Activated T-cell treated with anti-CD3 and anti-CD28 coated beads for 24 hours (primary cell): Measurements from ENCODE around the gene HENMT1.
"Not testable (repeated sequence)": the region's sequence is repeated elsewhere in the genome, so short reads cannot be mapped to it uniquely, and the experiment has no call there.

Source experiments
- DNase-seq: peaks from one replicate; pipeline ENCODE4 v3.0.0-alpha.2; 2020; ENCODE audit warnings: low read depth

Gene HENMT1

DNA sequence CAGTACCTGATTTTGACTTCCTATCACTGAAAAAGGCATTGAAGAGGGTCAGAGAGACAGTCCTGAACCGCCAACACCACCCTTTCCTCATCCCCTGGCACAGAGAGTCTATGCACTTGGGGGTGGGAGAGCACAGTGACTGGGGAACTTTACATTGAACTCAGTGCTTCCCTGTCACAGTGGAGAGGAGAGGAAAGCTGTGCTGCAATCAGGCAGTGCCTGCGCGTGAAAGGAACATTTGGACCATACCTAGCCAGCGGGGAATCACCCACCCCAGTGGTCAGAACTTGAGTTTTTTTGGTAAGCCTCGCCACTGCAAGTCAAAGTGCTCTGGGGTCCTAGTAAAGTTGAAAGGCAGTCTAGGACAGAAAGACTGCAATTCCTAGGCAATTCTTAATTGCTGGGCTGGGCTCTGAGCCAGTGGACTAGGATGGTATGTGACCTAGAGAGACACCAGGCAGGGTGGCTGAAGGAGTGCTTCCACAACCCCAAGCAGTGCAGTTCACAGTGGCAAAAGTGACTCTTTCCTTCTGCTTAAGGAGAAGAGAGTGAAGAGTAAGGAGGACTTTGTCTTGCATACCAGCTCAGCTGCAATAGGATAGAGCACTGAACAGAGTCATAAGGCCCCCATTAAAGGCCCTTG, 9.4 kb upstream of the HENMT1 start:
- no peak for DNase-seq

DNA sequence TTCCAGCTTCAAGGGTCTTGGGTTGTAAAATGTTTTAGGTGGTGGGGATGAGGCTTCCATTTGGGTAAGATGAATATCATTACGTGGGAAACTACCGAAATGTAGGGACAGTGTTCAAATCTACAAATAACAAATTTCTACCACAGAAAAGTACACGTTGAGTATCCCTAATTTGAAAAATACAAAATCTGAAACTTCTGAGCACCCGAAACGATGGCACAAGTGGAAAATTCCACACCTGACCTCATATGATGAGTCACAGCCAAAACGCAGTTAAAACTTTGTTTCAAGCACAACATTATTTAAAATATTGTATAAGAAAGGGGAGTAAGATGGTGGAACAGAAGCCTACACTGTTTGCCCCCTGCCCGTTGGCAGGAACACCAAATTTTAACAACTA, 8.8 kb upstream of the HENMT1 start:
- DNase-seq, result no peak

DNA sequence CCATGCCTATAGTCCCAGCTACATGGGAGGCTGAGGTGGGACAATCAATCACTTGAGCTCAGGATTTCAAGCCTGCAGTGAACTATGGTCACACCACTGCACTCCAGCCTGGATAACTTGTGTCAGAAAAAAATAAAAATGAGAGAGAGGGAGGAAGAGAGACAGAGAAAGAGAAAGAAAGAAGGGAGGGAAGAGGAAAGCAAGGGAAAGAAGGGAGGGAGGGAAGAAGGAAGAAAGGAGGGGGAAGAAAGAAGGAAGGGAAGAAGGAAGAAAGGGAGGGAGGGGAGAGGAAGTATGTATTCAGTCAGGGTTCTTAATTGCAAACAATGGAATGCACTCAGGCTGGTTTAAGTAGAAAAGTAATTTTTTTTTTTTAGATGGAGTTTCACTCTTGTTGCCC, 7.9 kb upstream of the HENMT1 start:
- DNase-seq, result no peak

DNA sequence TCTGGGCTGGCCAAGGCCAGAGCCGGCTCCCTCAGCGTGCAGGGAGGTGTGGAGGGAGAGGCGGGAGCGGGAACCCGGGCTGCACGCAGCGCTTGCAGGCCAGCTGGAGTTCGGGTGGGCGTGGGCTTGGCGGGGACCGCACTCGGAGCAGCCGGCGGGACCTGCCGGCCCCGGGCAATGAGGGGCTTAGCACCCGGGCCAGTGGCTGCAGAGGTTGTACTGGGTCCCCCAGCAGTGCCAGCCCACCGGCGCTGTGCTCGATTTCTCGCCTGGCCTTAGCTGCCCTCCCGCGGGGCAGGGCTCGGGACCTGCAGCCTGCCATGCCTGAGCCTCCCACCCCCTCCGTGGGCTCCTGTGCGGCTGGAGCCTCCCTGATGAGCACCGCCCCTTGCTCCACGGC, 6.5 kb upstream of the HENMT1 start:
- not testable (repeated sequence) for DNase-seq

DNA sequence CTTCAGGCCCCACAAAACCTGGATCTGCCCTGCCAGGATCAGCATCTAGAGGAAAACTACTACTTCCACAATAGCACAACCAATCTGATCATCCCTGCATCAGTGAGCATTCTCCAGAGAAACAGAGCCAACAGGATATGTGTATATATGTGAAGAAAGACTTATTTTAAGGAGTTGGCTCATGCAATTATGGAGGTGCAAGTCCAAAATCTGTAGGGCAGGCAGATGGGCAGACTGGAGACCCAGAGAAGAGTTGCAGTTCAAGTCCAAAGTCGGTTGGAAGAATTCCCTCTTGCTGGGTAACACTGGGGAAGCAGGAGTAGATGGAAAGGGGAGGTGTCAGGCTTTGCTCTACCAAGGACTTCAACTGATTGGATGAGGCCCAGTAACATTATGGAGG, 4.9 kb upstream of the HENMT1 start:
- DNase-seq, result no peak

DNA sequence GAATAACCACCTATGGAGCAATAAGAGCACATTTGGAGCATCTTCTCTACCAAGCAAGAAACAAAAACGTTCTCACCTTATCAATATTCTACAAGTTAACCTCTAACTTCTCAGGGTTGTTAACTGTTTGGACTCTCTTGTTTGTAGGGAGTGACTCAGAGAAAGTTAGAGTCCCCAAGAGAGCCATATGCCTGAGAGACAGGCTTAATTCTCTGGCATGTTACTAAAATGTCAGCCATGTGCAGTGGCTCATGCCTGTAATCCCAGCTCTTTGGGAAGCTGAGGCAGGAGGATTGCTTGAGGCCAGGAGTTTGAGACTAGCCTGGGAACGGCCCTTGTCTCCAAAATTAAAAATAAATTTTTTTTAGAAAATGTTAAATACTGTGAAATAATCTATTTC, 4.2 kb upstream of the HENMT1 start:
- no peak for DNase-seq

DNA sequence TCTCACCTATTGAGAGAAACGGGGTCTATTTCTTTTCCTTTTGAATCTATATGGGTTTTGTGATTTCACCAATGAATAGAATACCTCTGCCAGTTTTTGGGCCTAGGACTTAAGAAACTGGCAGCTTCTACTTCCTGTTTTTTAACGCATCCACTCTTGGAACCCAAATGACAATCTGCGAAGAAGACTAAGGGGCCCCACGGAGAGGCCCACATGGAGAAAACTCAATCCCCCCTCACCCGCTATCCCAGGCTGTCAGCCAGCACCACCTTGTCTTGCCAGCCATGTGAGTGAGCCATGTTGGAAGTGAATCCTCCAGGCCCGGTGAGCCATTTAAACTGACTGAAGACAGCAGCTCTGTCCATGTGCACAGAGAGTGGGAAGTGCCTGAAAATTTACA, 3.6 kb upstream of the HENMT1 start:
- DNase-seq, result no peak

DNA sequence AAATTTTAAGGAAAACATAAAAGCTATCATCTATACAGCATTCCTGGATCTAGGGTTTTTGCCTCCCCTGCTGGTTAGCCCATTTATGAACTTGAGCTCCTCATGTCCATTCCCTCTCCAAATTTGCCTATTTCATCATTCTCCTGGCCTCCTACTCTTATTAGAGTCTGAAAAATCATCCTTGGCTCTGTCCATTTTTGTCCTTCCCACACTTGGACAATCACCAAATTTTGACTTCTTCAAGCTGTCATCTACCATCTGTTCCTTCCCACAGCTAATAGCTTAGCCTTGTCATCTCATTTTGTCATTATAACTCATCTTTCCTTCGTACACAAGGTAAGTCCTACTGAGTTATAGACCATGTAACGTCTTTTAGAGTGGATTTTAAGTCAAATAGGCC, 2.2 kb upstream of the HENMT1 start:
- DNase-seq, result no peak

DNA sequence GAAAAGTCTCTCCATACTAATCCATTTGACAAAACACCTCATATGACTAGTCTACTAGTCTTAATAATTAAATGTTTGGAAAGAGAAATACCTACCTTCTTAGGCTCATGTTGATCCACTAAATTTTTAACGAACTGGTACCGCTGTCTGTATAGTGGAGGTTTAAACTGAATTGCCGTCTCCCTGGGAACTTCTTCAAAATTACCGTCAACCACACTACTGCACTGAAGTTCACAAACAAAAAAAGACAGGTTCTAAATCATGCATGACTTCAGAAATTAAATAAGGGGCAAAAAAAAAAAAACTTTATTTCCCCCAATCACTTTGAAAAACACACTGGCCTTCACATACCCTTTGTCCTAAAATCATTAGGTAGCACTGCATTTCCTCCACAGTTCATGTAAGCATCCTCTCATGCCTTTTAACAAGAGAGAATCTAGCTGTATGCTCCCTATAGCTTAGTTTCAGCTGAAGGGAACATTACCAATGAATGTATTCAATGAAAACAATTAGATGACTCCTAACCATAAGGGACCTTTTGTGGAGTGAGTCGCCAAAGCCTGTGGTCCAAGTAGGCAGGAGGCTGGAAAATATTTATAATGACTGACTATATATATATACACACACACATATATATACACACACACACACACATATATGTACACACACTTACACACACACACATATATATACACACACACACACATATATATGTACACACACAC, 3.4 kb downstream of the HENMT1 start:
- no peak for DNase-seq

DNA sequence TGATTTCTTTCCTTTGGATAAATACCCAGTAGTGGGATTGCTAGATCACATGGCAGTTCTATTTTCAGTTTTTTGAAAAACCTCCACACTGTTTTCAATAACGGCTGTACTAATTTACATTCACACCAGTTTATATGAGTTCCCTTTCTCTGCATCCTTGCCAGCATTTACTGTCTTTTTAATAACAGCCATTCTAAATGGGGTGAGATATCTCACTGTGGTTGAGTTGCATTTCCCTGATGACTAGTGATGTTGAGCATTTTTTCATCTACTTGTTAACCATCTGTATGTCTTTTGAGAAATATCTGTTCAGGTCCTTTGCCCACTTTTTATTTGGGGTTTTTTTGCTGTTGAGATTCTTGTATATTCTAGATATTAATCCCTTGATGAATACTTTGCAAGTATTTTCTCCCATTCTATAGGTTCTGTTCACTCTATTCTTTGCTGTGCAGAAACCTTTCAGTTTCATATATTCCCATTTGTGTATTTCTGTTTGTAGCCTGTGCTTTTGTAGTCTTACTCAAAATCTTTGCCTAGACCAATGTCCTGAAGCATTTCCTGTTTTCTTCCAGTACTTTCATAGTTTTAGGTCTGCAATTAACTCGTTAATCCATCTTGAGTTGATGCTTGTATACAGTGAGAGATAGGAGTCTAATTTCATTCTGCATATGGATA, 7.3 kb downstream of the HENMT1 start:
- no peak for DNase-seq

DNA sequence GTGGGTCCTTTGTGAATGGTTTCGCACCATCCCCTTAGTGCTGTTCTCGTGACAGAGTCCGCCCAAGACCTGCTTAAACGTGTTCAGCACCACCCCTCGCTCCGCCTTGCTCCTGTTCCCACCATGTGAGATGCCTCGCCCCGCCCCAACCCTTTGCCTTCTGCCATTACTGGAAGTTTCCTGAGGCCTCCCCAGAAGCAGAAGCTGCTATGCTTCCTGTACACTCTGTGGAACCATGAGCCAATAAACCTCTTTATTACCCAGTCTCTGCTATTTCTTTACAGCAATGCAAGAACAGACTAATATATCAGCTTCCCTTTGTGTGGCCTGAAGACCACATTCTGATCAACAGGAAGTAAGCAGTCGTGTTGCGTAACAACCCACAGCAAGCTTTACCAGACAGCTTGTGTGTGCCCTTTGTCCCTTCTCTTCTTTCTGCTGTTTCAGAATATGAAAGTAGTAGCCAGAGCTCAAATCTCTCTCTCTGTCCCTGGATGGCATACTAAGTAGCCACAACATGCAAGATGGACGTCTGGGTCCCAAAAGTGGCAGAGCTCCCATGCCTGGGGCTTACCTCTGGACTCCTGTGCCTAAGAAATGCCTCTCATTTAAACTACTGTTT, 14.1 kb downstream of the HENMT1 start:
- peak; percentile 30 for DNase-seq

DNA sequence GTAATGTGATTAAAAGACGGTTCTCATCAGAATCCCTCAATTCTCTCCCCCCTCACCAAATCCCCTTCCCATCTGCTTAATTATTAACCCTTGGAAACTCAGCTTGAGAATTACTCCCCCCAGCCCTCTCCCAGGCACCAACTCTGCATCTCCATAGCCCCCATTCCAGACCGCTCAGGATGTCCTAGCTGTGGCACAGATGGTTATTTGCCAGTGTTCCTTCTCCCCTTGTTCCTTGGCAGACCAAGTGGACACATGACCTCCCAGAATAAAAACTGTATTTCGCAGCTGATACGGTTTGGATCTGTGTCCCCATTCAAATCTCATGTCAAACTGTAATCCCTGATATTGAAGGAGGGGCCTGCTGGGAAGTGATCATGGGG, 14.6 kb downstream of the HENMT1 start:
- no peak for DNase-seq

DNA sequence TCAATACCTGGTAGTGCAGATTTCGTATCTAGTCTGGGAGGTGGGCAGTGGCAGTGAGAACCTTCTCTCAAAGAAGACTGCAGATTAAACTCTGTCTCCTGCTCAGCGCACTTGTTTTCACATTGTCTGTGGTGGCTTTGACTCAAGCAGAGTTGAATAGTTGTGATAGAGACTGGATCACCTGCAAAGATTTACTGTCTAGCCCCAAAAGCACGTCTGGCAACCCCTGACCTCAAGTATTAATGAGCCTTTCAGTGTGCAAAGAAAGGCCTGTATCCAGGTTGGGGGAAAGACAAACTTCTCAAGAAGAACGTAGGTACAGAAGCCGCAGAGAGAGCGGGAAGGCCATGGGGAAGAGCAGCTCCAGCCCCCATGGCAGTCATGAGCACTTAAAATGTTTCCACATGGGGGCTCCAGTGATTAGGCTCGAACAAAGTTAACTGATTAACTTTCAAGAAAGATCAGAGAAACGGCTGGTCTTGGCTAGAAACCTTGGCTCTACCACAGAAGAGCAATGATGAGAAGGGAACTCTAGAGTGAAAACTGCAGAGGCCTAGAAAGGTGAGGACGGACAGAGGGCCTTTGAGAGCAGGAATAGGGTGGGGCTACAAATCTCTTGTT, 15.2 kb downstream of the HENMT1 start:
- no peak for DNase-seq

DNA sequence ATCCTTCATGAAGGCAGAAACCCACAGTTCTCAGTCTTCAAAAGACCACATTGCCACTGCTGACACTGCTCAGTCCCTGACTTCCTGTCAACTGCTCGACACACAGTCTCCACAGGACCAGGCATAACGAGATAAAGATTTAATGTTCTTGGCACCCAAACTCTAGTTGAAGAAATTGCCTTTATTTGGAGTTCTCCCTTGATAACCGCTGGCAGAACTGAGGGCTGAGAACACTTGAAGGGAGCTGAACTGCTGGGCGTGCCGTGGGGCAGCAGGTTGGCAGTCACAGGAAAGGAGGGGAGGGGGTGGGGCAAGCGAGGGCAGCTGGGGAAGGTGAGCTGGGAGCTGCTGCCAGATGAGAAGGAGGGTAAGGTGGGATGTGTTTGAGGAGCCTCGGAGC, 15.9 kb downstream of the HENMT1 start:
- DNase-seq, result peak; percentile 28

DNA sequence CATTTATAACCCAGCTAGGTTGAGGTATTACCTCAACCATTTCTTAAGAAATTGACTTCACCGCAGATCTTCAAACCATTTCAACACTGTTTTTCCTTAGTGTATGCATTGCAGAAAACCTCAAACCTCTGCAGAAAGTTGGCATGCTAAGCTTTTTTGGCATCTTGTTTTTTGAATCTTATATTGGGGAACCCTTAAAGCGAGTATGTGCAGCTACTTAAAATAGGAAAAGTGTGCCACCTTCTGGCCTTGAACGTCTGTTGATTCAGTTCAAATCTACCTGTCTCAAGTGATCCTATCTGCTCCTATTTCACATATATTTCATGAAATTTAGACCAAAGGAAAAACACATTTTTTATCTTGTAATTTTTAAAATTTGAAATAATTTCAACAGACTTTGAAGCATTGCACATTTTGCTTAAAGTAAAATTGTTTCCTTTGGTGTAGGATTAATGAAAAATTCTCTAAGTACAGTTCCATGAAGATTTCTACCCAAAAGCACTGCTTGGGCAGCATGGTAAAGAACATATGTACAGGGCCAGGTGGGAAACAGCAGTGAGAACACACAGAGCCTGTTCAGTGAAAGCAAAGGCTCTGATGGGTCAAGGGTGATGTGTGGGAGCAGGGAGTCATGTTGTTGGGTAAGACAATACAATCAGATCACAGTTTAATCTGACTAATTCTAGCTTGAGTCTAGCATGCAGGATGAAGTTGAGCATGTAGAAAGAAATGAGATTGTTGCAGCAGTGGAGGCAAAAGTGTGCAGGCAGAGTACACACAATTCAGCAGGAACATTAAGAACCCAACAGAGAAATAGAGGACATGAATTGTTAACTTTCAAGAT, 17.2 kb downstream of the HENMT1 start:
- peak; percentile 41 for DNase-seq

DNA sequence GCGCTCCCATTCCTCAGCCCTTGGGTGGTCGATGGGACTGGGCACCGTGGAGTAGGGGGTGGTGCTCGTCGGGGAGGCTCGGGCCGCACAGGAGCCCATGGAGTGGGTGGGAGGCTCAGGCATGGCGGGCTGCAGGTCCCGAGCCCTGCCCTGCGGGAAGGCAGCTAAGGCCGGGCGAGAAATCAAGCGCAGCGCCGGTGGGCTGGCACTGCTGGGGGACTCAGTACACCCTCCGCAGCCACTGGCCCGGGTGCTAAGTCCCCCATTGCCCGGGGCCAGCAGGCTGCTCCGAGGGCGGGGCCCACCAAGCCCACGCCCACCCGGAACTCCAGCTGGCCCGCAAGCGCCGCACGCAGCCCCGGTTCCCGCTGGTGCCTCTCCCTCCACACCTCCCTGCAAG, 20.0 kb downstream of the HENMT1 start:
- not testable (repeated sequence) for DNase-seq

DNA sequence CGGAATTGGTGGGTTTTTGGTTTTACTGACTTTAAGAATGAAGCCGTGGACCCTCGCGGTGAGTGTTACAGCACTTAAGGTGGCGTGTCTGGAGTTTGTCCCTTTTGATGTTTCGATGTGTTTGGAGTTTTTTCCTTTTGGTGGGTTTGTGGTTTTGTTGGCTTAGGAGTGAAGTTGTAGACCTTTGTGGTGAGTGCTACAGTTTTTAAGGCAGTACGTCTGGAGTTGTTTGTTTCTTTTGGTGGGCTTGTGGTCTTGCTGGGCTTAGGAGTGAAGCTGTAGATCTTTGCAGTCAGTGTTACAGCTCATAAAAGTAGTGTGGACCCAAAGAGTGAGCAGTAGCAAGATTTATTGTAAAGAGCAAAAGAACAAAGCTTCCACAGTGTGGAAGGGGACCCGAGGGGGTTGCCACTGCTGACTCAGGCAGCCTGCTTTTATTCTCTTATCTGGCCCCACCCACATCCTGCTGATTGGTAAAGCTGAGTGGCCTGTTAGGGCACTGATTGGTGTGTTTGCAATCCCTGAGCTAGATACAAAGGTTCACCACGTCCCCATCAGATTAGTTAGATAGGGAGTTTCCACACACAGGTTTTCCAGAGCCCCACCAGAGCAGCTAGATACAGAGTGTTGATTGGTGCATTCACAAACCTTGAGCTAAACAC, 20.9 kb downstream of the HENMT1 start:
- peak; percentile 33 for DNase-seq

DNA sequence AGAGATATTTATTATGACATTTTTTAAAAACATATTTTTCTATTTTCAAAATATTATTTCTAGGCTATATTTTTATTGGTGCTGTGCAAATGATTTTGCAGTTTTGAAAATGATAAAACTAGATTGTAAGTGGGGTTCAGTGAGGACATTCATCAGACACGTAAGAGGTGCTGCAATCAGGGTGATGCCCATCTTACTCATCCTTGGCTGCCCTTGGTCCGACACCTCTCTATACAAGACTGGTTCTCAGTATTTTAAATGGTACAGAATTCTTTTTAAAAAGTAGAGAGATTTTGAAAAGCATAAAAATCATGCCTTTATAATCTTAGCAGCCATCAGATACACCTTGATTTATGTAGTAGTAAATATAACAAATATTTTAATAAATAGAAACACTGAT, 24.0 kb downstream of the HENMT1 start:
- DNase-seq, result no peak

DNA sequence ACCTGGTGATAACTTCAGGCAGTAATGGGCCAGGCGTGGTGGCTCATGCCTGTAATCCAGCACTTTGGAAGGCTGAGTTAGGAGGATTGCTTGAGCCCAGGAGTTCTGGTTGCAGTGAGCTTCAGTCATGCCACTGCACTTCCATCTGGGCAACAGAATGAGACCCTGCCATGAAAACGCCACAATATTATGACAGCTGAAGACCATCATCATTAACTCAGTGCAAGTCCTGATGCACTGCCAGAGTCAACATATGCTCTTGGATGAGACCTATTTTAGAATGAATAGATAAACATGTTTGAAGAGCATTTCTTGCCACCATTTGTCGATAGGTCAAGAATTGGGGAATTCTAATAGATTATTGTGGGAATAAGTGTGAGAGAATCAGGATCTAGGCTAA, 26.4 kb downstream of the HENMT1 start:
- no peak for DNase-seq

DNA sequence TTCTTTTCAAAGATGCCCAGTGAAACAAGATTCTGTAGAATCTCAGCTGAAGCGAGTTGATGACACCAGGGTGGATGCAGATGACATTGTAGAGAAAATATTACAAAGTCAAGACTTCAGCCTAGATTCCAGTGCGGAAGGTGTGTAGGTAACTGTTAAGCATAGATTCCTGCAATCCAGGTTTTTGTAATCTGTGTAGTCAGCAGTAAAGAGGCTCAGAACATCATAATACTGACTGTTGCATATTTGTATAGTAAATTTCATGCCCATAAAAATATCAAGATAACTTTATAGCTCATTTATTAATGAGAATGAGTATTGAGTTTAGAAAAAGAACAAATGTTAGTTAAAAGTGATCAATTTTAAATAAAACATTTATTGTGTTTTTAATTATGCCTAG, 32.2 kb downstream of the HENMT1 start:
- no peak for DNase-seq

DNA sequence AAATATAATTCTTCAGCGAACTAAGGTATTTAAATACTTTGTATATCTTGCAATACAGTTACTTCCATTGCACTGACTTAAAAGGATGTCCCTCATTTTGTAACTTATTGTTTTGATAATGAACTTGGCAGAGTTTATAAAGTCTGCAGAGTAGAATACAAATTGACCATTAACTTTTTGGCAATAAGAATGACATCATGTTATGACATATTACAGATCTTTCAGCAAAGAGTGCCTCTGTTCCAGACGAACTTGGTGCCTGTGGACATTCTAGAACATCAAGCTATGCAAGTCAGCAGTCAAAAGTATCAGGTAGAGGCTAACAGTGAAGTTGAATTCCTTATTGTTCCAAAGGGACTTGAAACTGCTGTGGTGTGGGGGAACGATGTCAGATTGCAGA, 32.9 kb downstream of the HENMT1 start:
- no peak for DNase-seq
